ENCODE results near the gene MRPL49. TPM values are rescaled to one million over a fixed set of nuclear protein-coding genes. Genes with fewer than 3 reads are reported as not detected.

The MRPL49 gene
- total and polyA plus RNA-seq, 2 of the 13 experiments (the other 11 are each of a cell fraction or from before 2014, with no cell fraction given) = 39.2 to 53.3 TPM

- 0 out of 2 replicates have a peak, but pooled peaks have one; percentile 9 for TF ChIP-seq TBX2 (CRISPR knock-in tag; IDR thresholded peaks at IDR 0.05; ENCODE audit: borderline replicate concordance)
- TF ChIP-seq NR2F2 (IDR thresholded peaks at IDR 0.05; ENCODE audit: borderline replicate concordance, low read depth) = no peak; the same call in 1 of the 2 replicates
- TF ChIP-seq ZNF329 (CRISPR knock-in tag; IDR thresholded peaks at IDR 0.05; ENCODE audit: low read depth) = no peak
- TF ChIP-seq E2F2 (CRISPR knock-in tag; IDR thresholded peaks at IDR 0.05; ENCODE audit: borderline replicate concordance) = no peak
- no peak for TF ChIP-seq RNF2 (conservative IDR thresholded peaks at IDR 0.05; ENCODE audit: low read depth)
- peak; percentile 98 for TF ChIP-seq RFX1 (IDR thresholded peaks at IDR 0.05)
- no peak for TF ChIP-seq GTF2F1 (IDR thresholded peaks at IDR 0.05; ENCODE audit: low read length)
- no peak for TF ChIP-seq ZNF891 (CRISPR knock-in tag; IDR thresholded peaks at IDR 0.05)
- TF ChIP-seq SUZ12 (IDR thresholded peaks at IDR 0.05; ENCODE audit: low read depth, low read length) = no peak
- no peak for TF ChIP-seq CEBPZ (IDR thresholded peaks at IDR 0.05; ENCODE audit: low read length)
- no peak for TF ChIP-seq MATR3 (CRISPR knock-in tag; IDR thresholded peaks at IDR 0.05)
- no peak; the same call in 1 of the 2 replicates for TF ChIP-seq DR1 (CRISPR knock-in tag; IDR thresholded peaks at IDR 0.05)
- TF ChIP-seq GTF3A (CRISPR knock-in tag; conservative IDR thresholded peaks at IDR 0.05) = no peak
- no peak for TF ChIP-seq MAFG (CRISPR knock-in tag; IDR thresholded peaks at IDR 0.05)
- TF ChIP-seq ZBTB7B (CRISPR knock-in tag; IDR thresholded peaks at IDR 0.05) = no peak
- TF ChIP-seq ZMYM3 (CRISPR knock-in tag; IDR thresholded peaks at IDR 0.05) = no peak
- TF ChIP-seq DBP (CRISPR knock-in tag; IDR thresholded peaks at IDR 0.05; ENCODE audit: not compliant biosample characterization) = no peak
- TF ChIP-seq ZNF143 (CRISPR knock-in tag; IDR thresholded peaks at IDR 0.05) = no peak
- TF ChIP-seq EEA1 (CRISPR knock-in tag; IDR thresholded peaks at IDR 0.05; ENCODE audit: borderline replicate concordance) = no peak
- TF ChIP-seq ATAD3A (CRISPR knock-in tag; IDR thresholded peaks at IDR 0.05) = no peak
- peak; percentile 45 for TF ChIP-seq ZNF687 (CRISPR knock-in tag; IDR thresholded peaks at IDR 0.05)
- 0 out of 2 replicates have a peak, but pooled peaks have one; percentile 18 for TF ChIP-seq ZNF614 (CRISPR knock-in tag; IDR thresholded peaks at IDR 0.05; ENCODE audit: borderline replicate concordance)
These were observed 13.0 kb downstream of the MRPL49 start (continued) for GRCh38 chr11:65134952-65135632.

Data from HepG2 (cell line).